Measurements from ENCODE around the gene THRB. TPM values are rescaled to one million over a fixed set of nuclear protein-coding genes. Genes with fewer than 3 reads are reported as not detected.

The THRB gene
- total and polyA plus RNA-seq, 2 donors (not counting 3 experiments of a cell fraction or from before 2014, with no cell fraction given): 0.06 TPM; not detected in 1

GRCh38 chr3:24482096-24482705, 12.4 kb downstream of the THRB start:
- no peaks in the 10 kb centered on the region for H3K36me3 ChIP-seq (ENCODE audit: control insufficient read depth in 2 of 2, extremely low read depth in 1 of 2, insufficient read depth in 2 of 2, low read length in 2 of 2)

More at GRCh38 chr3:24482096-24482705, 12.4 kb downstream of the THRB start:
- H3K9me3 ChIP-seq (replicated peaks; ENCODE audit: control insufficient read depth, insufficient read depth, low read length): no peaks in the 10 kb centered on the region
- no peaks in the 10 kb centered on the region for H3K9me1 ChIP-seq (replicated peaks; ENCODE audit: control insufficient read depth, extremely low read depth, insufficient read depth, low read length)
- dilution Hi-C loops (cut with MboI; ENCODE audit: extremely low pct_ligation_motif_present, low sequenced_read_pairs) (no loop called here), intact Hi-C loops (cut with micrococcal nuclease) (no loop called here)
- H4K20me1 ChIP-seq (replicated peaks; ENCODE audit: control insufficient read depth, extremely low read depth, insufficient read depth, low read length): no peaks in the 10 kb centered on the region
- H3K27me3 ChIP-seq (ENCODE audit: control insufficient read depth in 2 of 2, insufficient read depth in 2 of 2, low read length in 2 of 2): peaks cover 9 to 12% of the 10 kb centered on the region in 2 experiments
- no TSS peak for BruUV-seq (replicated peaks)
- POLR2A ChIA-PET: no interaction called here
- H2AFZ ChIP-seq (ENCODE audit: low read depth, low read length): no peak overlapping the region
- H3K4me3 ChIP-seq (replicated peaks in 1 of 3; ENCODE audit: insufficient read depth in 1 of 3, low read depth in 1 of 3, low read length in 3 of 3): no peak overlapping the region
- no peak overlapping the region for H3K9ac ChIP-seq (replicated peaks; ENCODE audit: extremely low read depth, insufficient read depth, low read length)
- no peaks in the 10 kb centered on the region for H3K79me2 ChIP-seq (ENCODE audit: control insufficient read depth, insufficient read depth, low read length)
- no peaks in the 10 kb centered on the region for H3K4me1 ChIP-seq (ENCODE audit: control insufficient read depth, extremely low read depth, insufficient read depth, low read length)
- TF ChIP-seq POLR2AphosphoS5 (IDR thresholded peaks at IDR 0.05; ENCODE audit: insufficient read depth, low read depth, low read length): no peak
- TF ChIP-seq, protein P1, sequence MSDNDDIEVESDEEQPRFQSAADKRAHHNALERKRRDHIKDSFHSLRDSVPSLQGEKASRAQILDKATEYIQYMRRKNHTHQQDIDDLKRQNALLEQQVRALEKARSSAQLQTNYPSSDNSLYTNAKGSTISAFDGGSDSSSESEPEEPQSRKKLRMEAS (IDR thresholded peaks at IDR 0.05; ENCODE audit: insufficient read depth, insufficient read length): no peak
- no peak for TF ChIP-seq EZH2 (IDR thresholded peaks at IDR 0.05; ENCODE audit: borderline replicate concordance, low read depth, low read length, severe bottlenecking)
- no peak for TF ChIP-seq GATA2 (IDR thresholded peaks at IDR 0.05; ENCODE audit: insufficient read depth, insufficient read length, low read depth, low read length)
- TF ChIP-seq JUN (IDR thresholded peaks at IDR 0.05; ENCODE audit: borderline replicate concordance, insufficient read depth, insufficient read length, low read depth): no peak
- no peak for TF ChIP-seq FOS (IDR thresholded peaks at IDR 0.05; ENCODE audit: borderline replicate concordance, insufficient read depth, low read length)
- TF ChIP-seq, protein P2, sequence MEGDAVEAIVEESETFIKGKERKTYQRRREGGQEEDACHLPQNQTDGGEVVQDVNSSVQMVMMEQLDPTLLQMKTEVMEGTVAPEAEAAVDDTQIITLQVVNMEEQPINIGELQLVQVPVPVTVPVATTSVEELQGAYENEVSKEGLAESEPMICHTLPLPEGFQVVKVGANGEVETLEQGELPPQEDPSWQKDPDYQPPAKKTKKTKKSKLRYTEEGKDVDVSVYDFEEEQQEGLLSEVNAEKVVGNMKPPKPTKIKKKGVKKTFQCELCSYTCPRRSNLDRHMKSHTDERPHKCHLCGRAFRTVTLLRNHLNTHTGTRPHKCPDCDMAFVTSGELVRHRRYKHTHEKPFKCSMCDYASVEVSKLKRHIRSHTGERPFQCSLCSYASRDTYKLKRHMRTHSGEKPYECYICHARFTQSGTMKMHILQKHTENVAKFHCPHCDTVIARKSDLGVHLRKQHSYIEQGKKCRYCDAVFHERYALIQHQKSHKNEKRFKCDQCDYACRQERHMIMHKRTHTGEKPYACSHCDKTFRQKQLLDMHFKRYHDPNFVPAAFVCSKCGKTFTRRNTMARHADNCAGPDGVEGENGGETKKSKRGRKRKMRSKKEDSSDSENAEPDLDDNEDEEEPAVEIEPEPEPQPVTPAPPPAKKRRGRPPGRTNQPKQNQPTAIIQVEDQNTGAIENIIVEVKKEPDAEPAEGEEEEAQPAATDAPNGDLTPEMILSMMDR (IDR thresholded peaks at IDR 0.05; ENCODE audit: extremely low read depth in 1 of 2, insufficient read depth in 1 of 2, low read depth in 1 of 2, low read length in 2 of 2): no peak
- no peak for TF ChIP-seq MYC (IDR thresholded peaks at IDR 0.05; ENCODE audit: low read depth, low read length)
- TF ChIP-seq POLR2A (IDR thresholded peaks at IDR 0.05; ENCODE audit: low read depth, low read length): no peak
- H3K27ac ChIP-seq (ENCODE audit: insufficient read depth, low read depth, low read length): no peak overlapping the region
- DNase-seq (ENCODE audit: low read depth, low spot score): no peak
- no peak overlapping the region for H3K4me2 ChIP-seq (ENCODE audit: insufficient read depth, low read length)
- CTCF ChIA-PET: no interaction called here
- no peak for FAIRE-seq

Measured in endothelial cell of umbilical vein (primary cell).